NCI-H2196 (cell line): Measurements from ENCODE around the gene ERLEC1.
"Not testable (repeated sequence)": the region's sequence is repeated elsewhere in the genome, so short reads cannot be mapped to it uniquely, and the experiment has no call there.

Experiments
- DNase-seq: peaks from one replicate; lab custom pipeline; 2025; ENCODE audit not compliant: unreplicated experiment; lab: John Stamatoyannopoulos, UW

The ERLEC1 gene

DNA sequence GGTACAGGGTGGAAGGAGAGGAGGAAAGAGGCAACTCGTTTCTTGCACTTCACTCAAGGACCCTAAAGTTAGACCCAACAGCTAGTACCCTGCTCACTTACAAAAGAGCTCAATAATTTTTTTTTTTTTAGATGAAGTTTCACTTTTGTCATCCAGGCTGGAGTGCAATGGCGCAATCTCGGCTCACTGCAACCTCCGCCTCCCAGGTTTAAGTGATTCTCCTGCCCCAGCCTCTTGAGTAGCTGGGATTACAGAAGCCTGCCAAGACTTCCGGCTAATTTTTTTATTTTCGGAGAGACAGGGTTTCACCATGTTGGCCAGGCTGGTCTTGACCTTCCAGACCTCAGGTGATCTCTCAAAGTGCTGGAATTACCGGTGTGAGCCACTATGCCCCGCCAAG, 4.2 kb upstream of the ERLEC1 start:
- no peak for DNase-seq

- DNase-seq, result no peak
These were observed 2.4 kb upstream of the ERLEC1 start for GRCh38 chr2:53784436-53784835.

DNA sequence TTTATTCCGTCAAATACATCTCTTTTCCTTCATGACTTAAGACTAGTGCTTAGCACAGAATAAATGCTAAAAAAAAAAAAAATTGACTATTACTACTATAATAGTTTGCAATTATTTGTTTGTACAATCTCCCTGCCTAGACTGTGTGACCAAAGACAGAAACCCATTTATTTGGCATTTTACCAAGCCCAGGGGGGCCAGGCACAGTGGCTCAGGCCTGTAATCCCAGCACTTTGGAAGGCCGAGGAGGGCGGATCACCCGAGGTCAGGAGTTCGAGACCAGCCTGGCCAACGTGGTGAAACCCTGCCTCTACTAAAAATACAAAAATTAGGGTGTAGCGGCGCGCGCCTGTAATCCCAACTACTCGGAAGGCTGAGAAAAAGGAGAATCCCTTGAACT, 1.5 kb upstream of the ERLEC1 start:
- no peak for DNase-seq

DNA sequence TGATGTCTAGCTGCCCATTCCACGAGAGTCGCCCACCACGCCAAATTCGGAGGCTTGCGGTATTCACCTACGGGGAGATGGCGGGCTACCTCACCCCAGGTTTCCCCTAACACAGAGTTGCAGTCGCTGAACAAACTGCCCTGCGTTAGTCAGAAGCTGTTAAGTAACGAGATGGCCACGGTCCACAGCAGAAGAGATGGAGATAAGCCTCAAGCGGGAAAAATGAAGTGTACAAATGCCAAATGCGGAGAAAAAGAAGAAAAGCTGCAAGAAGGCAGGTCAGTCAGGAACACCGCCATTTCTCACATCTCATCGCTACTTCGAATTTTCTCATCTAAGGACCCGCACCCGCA, 516 bp upstream of the ERLEC1 start:
- DNase-seq, result no peak

DNA sequence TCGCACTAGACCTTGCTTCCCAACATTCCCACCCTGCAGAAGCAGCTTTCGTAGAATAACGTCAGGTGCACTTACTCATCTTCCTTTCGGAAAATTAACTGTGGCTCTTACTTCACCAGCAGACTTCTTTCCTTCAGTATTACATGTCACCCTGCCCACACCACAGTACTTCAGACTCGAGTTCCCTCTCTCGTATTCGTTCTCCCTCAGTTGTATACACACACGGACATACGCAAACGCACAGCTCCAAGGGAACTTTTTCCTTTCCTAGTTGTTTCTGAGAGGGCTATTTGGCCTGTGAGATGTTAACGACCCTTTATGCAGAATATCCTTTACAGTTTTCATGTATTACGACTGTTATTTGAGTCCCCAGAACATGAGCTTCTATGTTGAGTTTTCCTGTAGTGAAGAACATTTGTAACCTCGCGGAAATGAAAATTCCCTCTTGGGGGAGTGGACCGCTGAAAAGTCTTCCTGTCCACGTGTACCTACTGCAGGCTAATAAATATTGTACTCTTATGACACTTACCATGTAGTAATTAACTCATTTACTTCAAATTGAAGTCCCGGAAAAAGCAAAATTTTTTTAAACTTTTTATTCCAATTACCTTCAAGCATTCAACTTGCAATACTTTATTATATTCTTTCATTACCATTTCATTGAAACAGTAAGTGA, 908 bp downstream of the ERLEC1 start:
- no peak for DNase-seq

DNA sequence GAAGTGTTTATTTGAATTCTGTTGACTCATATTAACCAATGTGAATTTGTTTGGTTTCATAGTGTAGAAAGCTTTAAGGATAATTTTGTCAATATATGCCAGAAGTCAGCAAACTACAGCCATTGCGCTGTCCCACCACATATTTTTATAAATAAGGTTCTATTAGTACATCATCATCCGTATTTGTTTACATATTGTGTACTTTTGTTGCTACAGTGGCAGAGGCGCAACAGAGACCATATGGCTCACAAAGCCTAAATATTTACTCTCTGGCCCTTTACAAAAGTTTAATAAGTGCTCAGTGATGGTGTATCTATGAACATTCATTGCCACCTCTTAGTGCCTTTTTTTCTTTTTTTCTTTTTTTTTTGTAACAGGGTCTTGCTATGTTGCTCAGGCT, 6.4 kb downstream of the ERLEC1 start:
- DNase-seq, result no peak

DNA sequence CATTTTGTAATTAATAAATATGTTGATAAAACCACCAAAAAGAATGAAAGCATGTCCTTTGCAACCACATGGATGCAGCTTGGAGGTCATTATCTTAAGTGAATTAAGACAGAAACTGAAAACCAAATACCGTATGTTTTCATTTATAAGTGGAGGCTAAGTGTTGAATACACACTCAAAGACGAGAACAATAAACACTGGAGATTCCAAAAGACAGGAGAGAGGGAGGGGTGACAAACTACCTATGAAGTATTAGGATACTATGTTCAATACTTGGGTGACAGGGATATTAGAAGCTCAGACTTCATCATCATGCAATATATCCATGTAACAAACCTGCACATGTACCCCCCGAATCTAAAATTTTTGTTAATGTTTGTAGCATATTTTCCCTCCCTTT, 7.0 kb downstream of the ERLEC1 start:
- DNase-seq, result no peak

- DNase-seq, result no peak
These were observed 14.7 kb downstream of the ERLEC1 start for GRCh38 chr2:53801547-53801946.

- DNase-seq, result no peak
These were observed 15.8 kb downstream of the ERLEC1 start for GRCh38 chr2:53802617-53803151.

DNA sequence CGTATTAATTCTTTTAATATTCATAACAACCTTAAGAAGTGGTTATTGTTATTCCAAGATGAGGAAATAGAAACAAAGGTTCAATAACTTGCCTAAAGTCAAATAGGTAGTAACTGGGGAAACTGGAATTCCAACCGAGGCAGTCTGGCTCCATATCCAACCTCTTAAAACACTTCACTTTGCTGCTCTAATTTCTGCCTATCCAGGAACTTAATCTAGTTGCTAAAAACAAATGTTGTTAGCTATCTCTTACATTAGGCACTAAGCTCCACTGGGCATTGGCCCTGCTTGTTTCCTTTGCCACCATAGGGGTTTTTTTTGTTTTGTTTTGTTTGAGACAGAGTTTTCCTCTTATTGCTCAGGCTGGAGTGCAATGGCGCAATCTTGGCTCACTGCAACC, 24.8 kb downstream of the ERLEC1 start:
- DNase-seq, result no peak

DNA sequence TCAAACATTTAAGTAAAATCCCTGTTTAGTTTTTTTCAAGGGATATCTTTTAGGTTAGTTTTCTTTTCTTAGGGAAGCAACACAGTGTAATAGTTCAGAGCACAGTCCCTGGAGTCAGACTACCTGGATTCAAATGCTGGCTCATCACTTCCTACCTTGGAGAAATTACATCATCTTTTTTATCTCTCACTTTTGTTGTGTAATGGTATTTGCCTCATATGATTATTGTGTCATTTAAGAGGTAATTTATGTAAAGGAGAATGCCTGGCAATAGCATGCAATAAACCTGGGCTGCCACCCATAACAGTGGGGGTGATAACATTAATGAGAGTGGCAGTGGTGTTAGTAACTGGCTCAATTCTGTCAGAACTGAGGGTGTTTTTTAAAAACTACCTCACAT, 26.3 kb downstream of the ERLEC1 start:
- no peak for DNase-seq

GRCh38 chr2:53818854-53819435, 32.1 kb downstream of the ERLEC1 start:
- DNase-seq, result no peak

DNA sequence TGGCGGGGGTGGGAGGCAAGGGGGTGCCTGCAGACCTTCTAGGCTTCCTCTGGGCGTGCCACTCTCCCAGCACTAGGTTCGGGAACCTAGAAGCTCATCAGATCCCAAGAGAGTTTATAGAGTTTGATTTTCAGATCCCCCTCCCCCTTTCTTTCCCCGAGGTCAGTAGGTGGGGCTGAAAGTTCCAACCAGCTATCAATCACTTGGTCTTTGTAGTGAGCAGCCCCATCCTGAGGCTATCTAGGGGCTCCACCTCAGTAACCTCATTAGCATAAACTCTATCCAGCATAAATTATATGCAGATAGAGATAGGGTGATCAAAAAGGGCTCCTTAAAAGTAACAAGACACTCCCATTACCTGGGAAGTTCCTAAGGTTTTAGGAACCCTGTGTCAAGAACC, 32.8 kb downstream of the ERLEC1 start:
- DNase-seq, result no peak

- no peak for DNase-seq
These were observed 33.2 kb downstream of the ERLEC1 start for GRCh38 chr2:53820048-53820447.

- no peak for DNase-seq
These were observed 33.9 kb downstream of the ERLEC1 start for GRCh38 chr2:53820711-53821110.

DNA sequence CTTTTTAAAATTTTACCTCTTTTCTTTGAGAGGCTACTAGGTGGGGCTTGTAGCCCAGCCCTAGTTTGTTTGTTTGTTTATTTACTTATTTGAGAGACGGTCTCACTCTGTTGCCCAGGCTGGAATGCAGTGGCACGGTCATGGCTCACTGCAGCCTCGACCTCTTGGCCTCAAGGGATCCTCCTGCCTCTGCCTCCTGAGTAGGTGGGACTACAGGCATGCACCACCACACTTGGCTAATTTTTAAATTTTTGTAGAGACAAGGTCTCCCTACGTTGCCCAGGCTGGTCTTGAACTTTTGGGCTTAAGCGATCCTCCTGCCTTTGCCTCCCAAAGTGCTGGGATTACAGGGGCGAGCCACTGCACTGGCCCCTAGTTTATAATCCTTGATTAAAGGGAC, 35.0 kb downstream of the ERLEC1 start:
- no peak for DNase-seq

- DNase-seq, result not testable (repeated sequence)
These were observed 36.8 kb downstream of the ERLEC1 start for GRCh38 chr2:53823639-53824038.

GRCh38 chr2:53826030-53826410, 39.2 kb downstream of the ERLEC1 start:
- no peak for DNase-seq

GRCh38 chr2:53826587-53827397, 39.9 kb downstream of the ERLEC1 start:
- DNase-seq, result no peak

DNA sequence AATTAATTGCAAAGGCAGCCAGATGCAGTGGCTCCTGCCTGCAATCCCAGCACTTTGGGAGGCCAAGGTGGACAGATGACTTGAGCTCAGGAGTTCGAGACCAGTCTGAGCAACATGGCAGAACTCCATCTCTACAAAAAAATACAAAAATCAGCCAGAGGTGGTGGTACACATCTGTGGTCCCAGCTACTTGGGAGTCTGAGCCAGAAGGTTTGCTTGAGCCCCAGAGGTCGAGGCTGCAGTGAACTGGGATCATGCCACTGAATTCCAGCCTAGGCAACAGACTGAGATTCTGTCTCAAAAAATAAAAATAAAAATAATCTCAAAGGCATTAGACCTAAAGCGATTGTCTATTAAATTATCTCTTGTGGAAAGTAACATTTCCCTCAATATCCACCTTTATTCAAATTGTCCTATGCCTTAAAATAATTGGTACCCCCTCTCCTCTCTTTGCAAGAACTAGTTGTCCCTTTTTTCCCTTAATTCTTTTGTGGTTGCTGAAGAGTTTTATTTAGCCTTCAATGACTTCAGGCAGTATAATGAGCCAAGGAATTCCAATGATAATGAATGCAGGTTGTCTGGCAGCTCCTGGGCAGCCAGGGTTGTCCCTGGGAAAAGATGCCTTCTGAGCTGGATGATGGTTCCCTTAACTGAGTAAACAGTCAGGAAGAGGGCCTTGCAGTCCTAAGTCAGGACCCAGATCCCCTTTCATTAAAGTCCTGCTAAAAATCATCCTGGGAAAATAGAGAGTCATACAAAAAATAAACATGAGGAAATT, 40.7 kb downstream of the ERLEC1 start:
- DNase-seq, result no peak

DNA sequence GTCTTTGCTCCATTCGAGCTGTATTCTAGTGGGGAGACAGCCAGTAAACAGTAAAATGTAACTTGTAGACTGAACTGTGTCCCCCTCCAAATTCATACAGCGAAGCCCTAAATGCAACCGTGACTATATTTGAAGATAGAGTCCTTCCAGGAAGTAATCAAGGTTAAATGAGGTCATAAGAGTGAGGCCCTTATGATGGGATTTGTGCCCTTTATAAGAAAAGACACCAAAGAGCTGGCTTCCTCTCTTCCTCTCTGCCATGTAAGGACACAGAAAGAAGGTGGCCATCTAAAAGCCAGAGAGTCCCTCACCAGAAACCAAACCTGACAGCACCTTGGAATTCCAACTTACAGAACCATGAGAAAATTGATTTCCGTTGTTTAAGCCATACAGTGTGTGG, 41.5 kb downstream of the ERLEC1 start:
- DNase-seq, result no peak
